Activated CD4-positive, alpha-beta T cell treated with anti-CD3 and anti-CD28 coated beads, Interleukin-2, amount 10 ng/mL, durations not matched to agents 24 days and 14 days (primary cell): Measurements from ENCODE around the gene CACNA1D. TPM values are rescaled to one million over a fixed set of nuclear protein-coding genes. Genes with fewer than 3 reads are reported as not detected.

ENCODE experiments used
- DNase-seq: peaks from one replicate; pipeline ENCODE4 v3.0.0; 2022
- H3K27ac Mint-ChIP-seq: one replicate; pipeline ENCODE4 v1.8.0; 2022; ENCODE audit warnings: mild to moderate bottlenecking, mixed read lengths
- H3K27me3 Mint-ChIP-seq: one replicate; pipeline ENCODE4 v1.8.0; 2022; ENCODE audit warnings: mixed read lengths
- H3K36me3 Mint-ChIP-seq: one replicate; pipeline ENCODE4 v1.8.0; 2022; ENCODE audit warnings: low read depth, mild to moderate bottlenecking, mixed read lengths
- H3K4me1 Mint-ChIP-seq: one replicate; pipeline ENCODE4 v1.8.0; 2021; ENCODE audit warnings: mixed read lengths
- H3K4me3 Mint-ChIP-seq: one replicate; pipeline ENCODE4 v1.8.0; 2022; ENCODE audit warnings: mild to moderate bottlenecking, moderate library complexity, mixed read lengths
- H3K9me3 Mint-ChIP-seq: one replicate; pipeline ENCODE4 v1.8.0; 2021; ENCODE audit warnings: mixed read lengths
- intact Hi-C: fragments of 100-400 bp; cut with micrococcal nuclease; formaldehyde crosslinking; loops from one replicate; pipeline ENCODE4 v1.15.1; 2023
- total RNA-seq: library from RNA; stranded (reverse); gene quantifications from 2 replicates; pipeline ENCODE4 v1.2.3, GENCODE V29; 2022

CACNA1D gene
- total RNA-seq, 1 donor from 2014 or later, result 0.77 TPM

GRCh38 chr3:53801319-53801718 is 306.9 kb downstream of the CACNA1D start:
- Mint-ChIP-seq H3K36me3 (no peaks in the 10 kb centered on the region), H3K4me3 (no peak overlapping the region), H3K4me1 (no peaks in the 10 kb centered on the region), H3K27me3 (peaks cover 3% of the 10 kb centered on the region), H3K27ac (no peak overlapping the region), H3K9me3 (no peaks in the 10 kb centered on the region)
- intact Hi-C loops, result no loop called here
- no peak for DNase-seq

- intact Hi-C loops, result no loop called here
- H3K9me3 Mint-ChIP-seq, result no peaks in the 10 kb centered on the region
- no peak overlapping the region for H3K4me3 Mint-ChIP-seq
- H3K4me1 Mint-ChIP-seq, result no peaks in the 10 kb centered on the region
- DNase-seq, result no peak
- H3K27ac Mint-ChIP-seq, result no peak overlapping the region
- peaks cover 2% of the 10 kb centered on the region for H3K27me3 Mint-ChIP-seq
- no peaks in the 10 kb centered on the region for H3K36me3 Mint-ChIP-seq
Observed at GRCh38 chr3:53802256-53802880, 308.0 kb downstream of the CACNA1D start.

- no peak overlapping the region for H3K27ac Mint-ChIP-seq
- no peak overlapping the region for H3K4me3 Mint-ChIP-seq
- no peaks in the 10 kb centered on the region for H3K36me3 Mint-ChIP-seq
- no peaks in the 10 kb centered on the region for H3K9me3 Mint-ChIP-seq
- DNase-seq, result no peak
- H3K4me1 Mint-ChIP-seq, result no peaks in the 10 kb centered on the region
- intact Hi-C loops, result no loop called here
- no peaks in the 10 kb centered on the region for H3K27me3 Mint-ChIP-seq
Observed at GRCh38 chr3:53803124-53803815, 308.9 kb downstream of the CACNA1D start.

- Mint-ChIP-seq H3K9me3 (no peaks in the 10 kb centered on the region), H3K4me3 (no peak overlapping the region), H3K27ac (no peak overlapping the region), H3K36me3 (no peaks in the 10 kb centered on the region), H3K27me3 (no peaks in the 10 kb centered on the region), H3K4me1 (no peaks in the 10 kb centered on the region)
- DNase-seq, result no peak
- intact Hi-C loops, result no loop called here
Observed at GRCh38 chr3:53803816-53804695, 309.6 kb downstream of the CACNA1D start.

- Mint-ChIP-seq H3K27ac (no peak overlapping the region), H3K4me3 (no peak overlapping the region), H3K4me1 (no peaks in the 10 kb centered on the region), H3K36me3 (no peaks in the 10 kb centered on the region), H3K9me3 (no peaks in the 10 kb centered on the region), H3K27me3 (no peaks in the 10 kb centered on the region)
- no peak for DNase-seq
- intact Hi-C loops, result no loop called here
Observed at GRCh38 chr3:53804697-53805462, 310.5 kb downstream of the CACNA1D start.

GRCh38 chr3:53805463-53806159 is 311.2 kb downstream of the CACNA1D start:
- no peaks in the 10 kb centered on the region for H3K27me3 Mint-ChIP-seq
- no peaks in the 10 kb centered on the region for H3K36me3 Mint-ChIP-seq
- H3K27ac Mint-ChIP-seq, result no peak overlapping the region
- DNase-seq, result no peak
- no peaks in the 10 kb centered on the region for H3K4me1 Mint-ChIP-seq
- H3K4me3 Mint-ChIP-seq, result no peak overlapping the region
- intact Hi-C loops, result no loop called here
- no peaks in the 10 kb centered on the region for H3K9me3 Mint-ChIP-seq

GRCh38 chr3:53806182-53807116 is 312.0 kb downstream of the CACNA1D start:
- no peak for DNase-seq
- H3K27me3 Mint-ChIP-seq, result no peaks in the 10 kb centered on the region
- H3K27ac Mint-ChIP-seq, result no peak overlapping the region
- intact Hi-C loops, result no loop called here
- H3K4me1 Mint-ChIP-seq, result no peaks in the 10 kb centered on the region
- H3K4me3 Mint-ChIP-seq, result no peak overlapping the region
- H3K9me3 Mint-ChIP-seq, result no peaks in the 10 kb centered on the region
- H3K36me3 Mint-ChIP-seq, result no peaks in the 10 kb centered on the region

GRCh38 chr3:53807117-53807810 is 312.9 kb downstream of the CACNA1D start:
- no peak for DNase-seq
- Mint-ChIP-seq H3K27me3 (no peaks in the 10 kb centered on the region), H3K4me3 (no peak overlapping the region), H3K9me3 (no peaks in the 10 kb centered on the region), H3K4me1 (no peaks in the 10 kb centered on the region), H3K36me3 (no peaks in the 10 kb centered on the region), H3K27ac (no peak overlapping the region)
- intact Hi-C loops, result no loop called here

GRCh38 chr3:53808496-53808895 is 314.1 kb downstream of the CACNA1D start:
- H3K9me3 Mint-ChIP-seq, result no peaks in the 10 kb centered on the region
- H3K27me3 Mint-ChIP-seq, result no peaks in the 10 kb centered on the region
- no peak overlapping the region for H3K4me3 Mint-ChIP-seq
- DNase-seq, result no peak
- no peaks in the 10 kb centered on the region for H3K36me3 Mint-ChIP-seq
- H3K27ac Mint-ChIP-seq, result no peak overlapping the region
- H3K4me1 Mint-ChIP-seq, result no peaks in the 10 kb centered on the region
- intact Hi-C loops, result no loop called here

- no peaks in the 10 kb centered on the region for H3K27me3 Mint-ChIP-seq
- H3K36me3 Mint-ChIP-seq, result no peaks in the 10 kb centered on the region
- no peaks in the 10 kb centered on the region for H3K9me3 Mint-ChIP-seq
- H3K4me3 Mint-ChIP-seq, result no peak overlapping the region
- DNase-seq, result no peak
- intact Hi-C loops, result no loop called here
- no peak overlapping the region for H3K27ac Mint-ChIP-seq
- no peaks in the 10 kb centered on the region for H3K4me1 Mint-ChIP-seq
Observed at GRCh38 chr3:53809267-53809666, 314.9 kb downstream of the CACNA1D start.

GRCh38 chr3:53809764-53810400 is 315.5 kb downstream of the CACNA1D start:
- Mint-ChIP-seq H3K27ac (no peak overlapping the region), H3K27me3 (no peaks in the 10 kb centered on the region), H3K4me1 (no peaks in the 10 kb centered on the region), H3K9me3 (no peaks in the 10 kb centered on the region), H3K4me3 (no peak overlapping the region), H3K36me3 (no peaks in the 10 kb centered on the region)
- intact Hi-C loops, result no loop called here
- DNase-seq, result no peak
